ENCODE results near the gene EZH2.
A peak's percentile ranks its signal among the peaks of the same experiment; 100 is the strongest.

Gene EZH2

GRCh38 chr7:148882841-148883265, 1.2 kb downstream of the EZH2 start:
- TF ChIP-seq GATA2 (IDR thresholded peaks at IDR 0.05; ENCODE audit: low read depth, low read length): no peak
- no peak for TF ChIP-seq GATA3 (IDR thresholded peaks at IDR 0.05; ENCODE audit: low read depth, low read length)

GRCh38 chr7:148882192-148882591, 1.9 kb downstream of the EZH2 start:
- TF ChIP-seq GATA2 (IDR thresholded peaks at IDR 0.05; ENCODE audit: low read depth, low read length): no peak
- no peak for TF ChIP-seq GATA3 (IDR thresholded peaks at IDR 0.05; ENCODE audit: low read depth, low read length)

- TF ChIP-seq GATA3 (IDR thresholded peaks at IDR 0.05; ENCODE audit: low read depth, low read length) (no peak), GATA2 (IDR thresholded peaks at IDR 0.05; ENCODE audit: low read depth, low read length) (no peak)
Measured at GRCh38 chr7:148878317-148878716, 5.8 kb downstream of the EZH2 start.

- TF ChIP-seq GATA2 (IDR thresholded peaks at IDR 0.05; ENCODE audit: low read depth, low read length): no peak
- TF ChIP-seq GATA3 (IDR thresholded peaks at IDR 0.05; ENCODE audit: low read depth, low read length): no peak
Measured at GRCh38 chr7:148877517-148877916, 6.6 kb downstream of the EZH2 start.

GRCh38 chr7:148872188-148872587, 11.9 kb downstream of the EZH2 start:
- no peak for TF ChIP-seq GATA2 (IDR thresholded peaks at IDR 0.05; ENCODE audit: low read depth, low read length)
- TF ChIP-seq GATA3 (IDR thresholded peaks at IDR 0.05; ENCODE audit: low read depth, low read length): no peak

GRCh38 chr7:148871551-148871950, 12.5 kb downstream of the EZH2 start:
- TF ChIP-seq GATA3 (IDR thresholded peaks at IDR 0.05; ENCODE audit: low read depth, low read length) (no peak), GATA2 (IDR thresholded peaks at IDR 0.05; ENCODE audit: low read depth, low read length) (no peak)

- TF ChIP-seq GATA2 (IDR thresholded peaks at IDR 0.05; ENCODE audit: low read depth, low read length): no peak
- no peak for TF ChIP-seq GATA3 (IDR thresholded peaks at IDR 0.05; ENCODE audit: low read depth, low read length)
Measured at GRCh38 chr7:148871030-148871429, 13.1 kb downstream of the EZH2 start.

GRCh38 chr7:148868378-148868674, 15.8 kb downstream of the EZH2 start:
- TF ChIP-seq GATA2 (IDR thresholded peaks at IDR 0.05; ENCODE audit: low read depth, low read length): no peak
- TF ChIP-seq GATA3 (IDR thresholded peaks at IDR 0.05; ENCODE audit: low read depth, low read length): no peak

- no peak for TF ChIP-seq GATA3 (IDR thresholded peaks at IDR 0.05; ENCODE audit: low read depth, low read length)
- no peak for TF ChIP-seq GATA2 (IDR thresholded peaks at IDR 0.05; ENCODE audit: low read depth, low read length)
Measured at GRCh38 chr7:148867596-148868377, 16.3 kb downstream of the EZH2 start.

- TF ChIP-seq GATA3 (IDR thresholded peaks at IDR 0.05; ENCODE audit: low read depth, low read length): no peak
- no peak for TF ChIP-seq GATA2 (IDR thresholded peaks at IDR 0.05; ENCODE audit: low read depth, low read length)
Measured at GRCh38 chr7:148866362-148866761, 17.7 kb downstream of the EZH2 start.

GRCh38 chr7:148865283-148865682, 18.8 kb downstream of the EZH2 start:
- TF ChIP-seq GATA3 (IDR thresholded peaks at IDR 0.05; ENCODE audit: low read depth, low read length) (no peak), GATA2 (IDR thresholded peaks at IDR 0.05; ENCODE audit: low read depth, low read length) (no peak)

GRCh38 chr7:148863324-148863723, 20.8 kb downstream of the EZH2 start:
- TF ChIP-seq GATA2 (IDR thresholded peaks at IDR 0.05; ENCODE audit: low read depth, low read length): peak; percentile 23; the same call in 1 of the 2 replicates
- TF ChIP-seq GATA3 (IDR thresholded peaks at IDR 0.05; ENCODE audit: low read depth, low read length): no peak

GRCh38 chr7:148862481-148862880, 21.6 kb downstream of the EZH2 start:
- TF ChIP-seq GATA3 (IDR thresholded peaks at IDR 0.05; ENCODE audit: low read depth, low read length) (no peak), GATA2 (IDR thresholded peaks at IDR 0.05; ENCODE audit: low read depth, low read length) (no peak)

GRCh38 chr7:148858489-148858888, 25.6 kb downstream of the EZH2 start:
- TF ChIP-seq GATA3 (IDR thresholded peaks at IDR 0.05; ENCODE audit: low read depth, low read length): no peak
- TF ChIP-seq GATA2 (IDR thresholded peaks at IDR 0.05; ENCODE audit: low read depth, low read length): no peak

GRCh38 chr7:148856891-148857290, 27.2 kb downstream of the EZH2 start:
- no peak for TF ChIP-seq GATA3 (IDR thresholded peaks at IDR 0.05; ENCODE audit: low read depth, low read length)
- TF ChIP-seq GATA2 (IDR thresholded peaks at IDR 0.05; ENCODE audit: low read depth, low read length): no peak

GRCh38 chr7:148856578-148856881, 27.6 kb downstream of the EZH2 start:
- TF ChIP-seq GATA2 (IDR thresholded peaks at IDR 0.05; ENCODE audit: low read depth, low read length) (no peak), GATA3 (IDR thresholded peaks at IDR 0.05; ENCODE audit: low read depth, low read length) (no peak)

Measured in SH-SY5Y (cell line).